GM10266 (cell line): ENCODE data around the gene LRRTM2.

ENCODE experiments used
- DNase-seq: peaks from one replicate; pipeline ENCODE4 v3.0.0; 2012; ENCODE audit errors: extremely low spot score
- TF ChIP-seq, protein P1 (sequence below): IDR thresholded peaks from 2 replicates; pipeline ENCODE4 v1.5.1; 2012; ENCODE audit warnings: mild to moderate bottlenecking, low read depth; ENCODE audit not compliant: control insufficient read depth, insufficient read depth; ENCODE audit errors: missing control alignments

Gene LRRTM2

DNA sequence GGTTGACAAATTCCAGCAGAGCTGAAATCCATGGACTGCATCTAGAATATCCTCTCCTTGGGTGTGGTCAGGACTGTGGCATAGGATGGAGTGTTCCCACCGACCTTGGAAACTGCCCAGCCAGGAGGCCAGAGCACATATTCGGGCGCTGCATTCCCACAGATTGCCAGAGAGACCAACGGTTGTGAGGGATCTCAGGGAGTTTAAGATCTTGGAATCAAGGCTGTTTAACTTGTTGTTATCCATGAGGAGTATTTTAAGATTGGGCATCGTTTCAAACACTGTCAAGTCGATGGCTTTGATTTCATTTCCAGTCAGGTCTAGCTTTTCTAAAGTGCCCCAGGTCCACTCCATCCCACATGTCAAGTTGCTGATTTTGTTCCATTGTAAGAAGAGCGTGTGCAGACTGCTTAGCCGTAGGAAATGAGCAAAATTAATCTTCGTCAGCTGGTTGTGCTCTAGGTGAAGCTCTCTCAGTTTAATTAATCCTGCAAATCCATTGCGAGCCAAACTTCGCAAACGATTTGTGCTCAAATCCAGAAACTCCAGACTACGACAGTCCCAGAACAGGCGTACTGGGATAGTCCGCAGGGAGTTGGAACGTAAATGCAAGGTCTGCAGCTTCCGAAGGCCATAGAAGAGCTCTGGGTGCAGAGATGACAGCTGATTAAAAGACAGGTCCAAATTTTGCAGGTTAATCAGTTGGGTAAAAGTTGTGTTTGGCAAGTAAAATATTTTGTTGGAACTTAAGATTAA lies 1.5 kb downstream of the LRRTM2 start:
- TF ChIP-seq, protein P1, sequence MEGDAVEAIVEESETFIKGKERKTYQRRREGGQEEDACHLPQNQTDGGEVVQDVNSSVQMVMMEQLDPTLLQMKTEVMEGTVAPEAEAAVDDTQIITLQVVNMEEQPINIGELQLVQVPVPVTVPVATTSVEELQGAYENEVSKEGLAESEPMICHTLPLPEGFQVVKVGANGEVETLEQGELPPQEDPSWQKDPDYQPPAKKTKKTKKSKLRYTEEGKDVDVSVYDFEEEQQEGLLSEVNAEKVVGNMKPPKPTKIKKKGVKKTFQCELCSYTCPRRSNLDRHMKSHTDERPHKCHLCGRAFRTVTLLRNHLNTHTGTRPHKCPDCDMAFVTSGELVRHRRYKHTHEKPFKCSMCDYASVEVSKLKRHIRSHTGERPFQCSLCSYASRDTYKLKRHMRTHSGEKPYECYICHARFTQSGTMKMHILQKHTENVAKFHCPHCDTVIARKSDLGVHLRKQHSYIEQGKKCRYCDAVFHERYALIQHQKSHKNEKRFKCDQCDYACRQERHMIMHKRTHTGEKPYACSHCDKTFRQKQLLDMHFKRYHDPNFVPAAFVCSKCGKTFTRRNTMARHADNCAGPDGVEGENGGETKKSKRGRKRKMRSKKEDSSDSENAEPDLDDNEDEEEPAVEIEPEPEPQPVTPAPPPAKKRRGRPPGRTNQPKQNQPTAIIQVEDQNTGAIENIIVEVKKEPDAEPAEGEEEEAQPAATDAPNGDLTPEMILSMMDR: no peak
- no peak for DNase-seq

DNA sequence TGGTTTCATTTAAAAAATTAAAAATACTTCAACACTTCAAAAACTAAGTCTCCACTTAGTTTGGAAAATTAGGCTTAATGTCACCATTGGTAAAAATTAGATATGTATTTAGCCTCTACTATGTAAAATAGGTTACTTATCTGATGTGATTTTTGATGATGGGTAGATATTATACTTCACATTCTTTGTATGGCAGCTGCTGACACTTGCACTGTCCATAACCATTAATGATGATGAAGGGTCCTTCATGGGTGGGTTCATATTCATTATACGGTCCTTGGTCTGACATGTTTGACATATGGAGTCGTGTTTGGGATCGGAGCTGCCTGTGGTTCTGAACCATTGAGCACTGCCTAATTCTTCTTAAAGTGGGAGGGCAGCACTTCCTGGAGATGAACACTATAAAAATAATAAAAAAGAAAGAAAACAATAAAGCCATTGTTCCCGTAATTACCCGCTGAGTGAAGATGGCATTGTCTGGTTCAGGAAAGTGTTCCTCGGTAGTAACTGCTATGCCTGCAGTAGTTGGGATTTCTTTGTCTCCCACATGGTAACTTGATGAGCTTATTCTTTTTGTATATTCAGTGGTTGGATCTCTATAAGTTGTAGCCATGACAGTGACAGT lies 2.2 kb downstream of the LRRTM2 start:
- TF ChIP-seq, protein P1: no peak
- no peak for DNase-seq

DNA sequence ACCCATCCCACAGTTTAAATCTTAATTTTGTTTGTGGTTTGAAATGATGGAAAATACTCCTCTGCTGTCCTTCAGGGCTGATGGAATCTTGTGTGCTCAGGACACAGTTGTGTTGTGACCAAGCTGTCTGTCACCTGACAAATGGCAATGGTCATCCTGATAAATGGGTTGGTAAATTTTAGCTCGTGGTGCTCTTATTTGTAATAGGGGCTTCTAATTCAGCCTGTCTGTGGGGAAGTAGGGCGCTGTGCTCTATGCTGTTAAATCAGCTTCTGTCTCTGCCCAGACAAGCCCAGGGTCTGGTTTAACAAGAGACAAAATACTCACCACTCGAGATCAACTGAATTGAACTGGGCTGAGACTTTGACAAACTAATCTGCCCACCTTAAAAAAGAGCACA lies 4.5 kb downstream of the LRRTM2 start:
- no peak for DNase-seq
- TF ChIP-seq, protein P1: no peak

DNA sequence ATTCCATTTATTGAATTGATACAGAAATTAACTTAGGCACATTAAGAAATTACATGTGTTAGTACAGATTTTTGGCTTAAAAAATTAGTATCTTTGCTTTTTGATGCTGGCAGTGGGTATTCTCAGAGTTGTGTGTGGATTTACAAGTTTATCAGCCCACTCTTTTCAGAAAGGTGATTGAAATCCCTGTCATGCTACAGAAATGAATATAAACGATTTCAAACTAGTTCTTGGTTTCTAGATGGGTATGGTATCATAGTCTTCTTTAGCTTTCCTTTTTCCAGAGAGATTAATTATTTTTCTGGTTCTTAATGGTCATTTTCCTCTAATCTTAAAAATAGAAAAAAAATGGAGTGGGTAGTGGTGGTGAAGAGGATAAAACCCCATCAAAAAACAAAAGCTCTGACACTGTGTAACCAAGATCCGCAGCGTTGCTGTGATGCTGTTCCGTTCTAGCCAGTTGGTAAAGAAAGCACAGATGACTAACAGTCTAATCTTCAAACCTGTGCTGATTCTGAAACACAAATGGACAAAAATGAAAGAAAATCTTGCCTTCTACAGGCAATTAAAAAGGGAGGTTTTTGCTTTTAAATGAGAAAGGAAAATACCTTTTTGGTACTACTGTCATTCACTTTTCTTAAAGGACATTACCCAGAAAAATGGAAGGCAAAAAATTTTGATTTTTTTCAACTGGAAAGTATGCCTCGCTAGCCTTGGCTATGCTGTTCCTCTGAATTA lies 5.2 kb downstream of the LRRTM2 start:
- TF ChIP-seq, protein P1: no peak
- no peak for DNase-seq

DNA sequence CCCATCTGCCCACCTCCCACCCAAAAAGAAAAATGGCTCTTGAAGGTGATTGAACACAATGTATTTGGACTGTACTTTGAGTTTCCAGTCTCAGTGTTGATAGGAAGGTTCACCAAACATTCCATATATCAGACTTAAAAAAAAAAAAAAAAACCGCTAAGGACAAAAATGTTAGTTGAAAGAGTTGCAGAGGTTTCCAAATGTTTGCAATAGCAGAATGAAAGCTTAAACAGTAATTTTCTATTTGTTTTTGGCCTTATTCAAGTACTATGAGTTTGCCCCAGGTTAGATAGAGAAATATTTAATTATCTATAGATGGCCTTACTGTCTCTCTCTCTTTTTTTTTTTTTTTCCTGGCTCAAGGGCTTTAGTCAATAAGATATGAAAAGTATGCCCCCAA lies 6.1 kb downstream of the LRRTM2 start:
- DNase-seq: no peak
- TF ChIP-seq, protein P1: no peak

DNA sequence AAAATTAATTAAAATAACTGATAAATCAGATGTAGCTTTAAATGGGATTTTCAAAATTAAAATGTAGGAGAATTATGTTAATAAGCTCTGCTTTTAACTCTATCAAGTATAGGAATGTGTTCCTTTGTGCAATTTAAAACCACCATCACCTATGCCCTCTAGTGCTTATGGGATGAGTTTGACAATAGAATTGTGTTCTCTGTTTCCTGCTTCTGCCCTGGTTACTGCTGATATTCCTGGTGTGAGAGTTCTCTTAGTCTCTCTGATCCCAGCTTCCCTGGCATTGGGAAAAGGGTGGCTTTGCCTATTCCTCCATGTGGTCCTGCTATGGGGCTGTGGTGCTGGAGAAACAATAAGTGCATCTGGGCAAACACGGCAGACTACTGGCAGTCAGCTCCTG lies 8.1 kb downstream of the LRRTM2 start:
- DNase-seq: no peak
- TF ChIP-seq, protein P1: no peak
